Measurements from ENCODE around the gene SLC5A9.

- no peak; the same call in 1 of the 2 replicates for TF ChIP-seq CTCF (conservative IDR thresholded peaks at IDR 0.05; ENCODE audit: low read length)
- no peak for TF ChIP-seq EZH2phosphoT487 (IDR thresholded peaks at IDR 0.05; ENCODE audit: borderline replicate concordance)
Observed at GRCh38 chr1:48177257-48177656, 45.3 kb upstream of the SLC5A9 start.

Data from Loucy (cell line).